Glomerular endothelial cell (primary cell): ENCODE measurements around the gene MAP2K6. TPM values are rescaled to one million over a fixed set of nuclear protein-coding genes. Genes with fewer than 3 reads are reported as not detected.

Source experiments
- DNase-seq: peaks from one replicate; pipeline ENCODE4 v3.0.0-alpha.2; 2011; ENCODE audit warnings: low read depth, low spot score; ENCODE audit errors: extremely low read depth
- total RNA-seq: library from RNA; depleted of rRNA; stranded (reverse); fragments of >200 nt; gene quantifications from 2 replicates; pipeline ENCODE4 v1.2.3, GENCODE V29; 2015

MAP2K6 gene
- total RNA-seq, 1 donor from 2014 or later = 8.8 TPM

DNA sequence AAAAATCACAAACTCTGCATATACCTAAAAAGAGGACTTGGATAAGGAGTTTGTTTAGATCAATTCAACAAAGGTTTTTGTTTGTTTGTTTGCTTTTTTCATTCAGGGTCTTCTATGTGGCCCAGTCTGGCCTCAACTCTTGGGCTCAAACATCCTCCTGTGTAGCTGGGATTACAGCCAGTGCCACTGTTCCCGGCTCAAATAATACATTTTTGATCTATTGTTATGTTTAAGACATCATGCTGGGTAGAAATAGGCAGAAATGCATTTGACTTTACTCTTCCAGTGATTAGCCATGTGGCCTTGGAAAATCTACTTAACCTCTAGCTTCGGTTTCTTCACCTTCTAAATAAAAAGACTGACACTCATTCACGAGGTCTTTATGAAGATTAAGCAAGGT, 11.5 kb downstream of the MAP2K6 start:
- DNase-seq = no peak

DNA sequence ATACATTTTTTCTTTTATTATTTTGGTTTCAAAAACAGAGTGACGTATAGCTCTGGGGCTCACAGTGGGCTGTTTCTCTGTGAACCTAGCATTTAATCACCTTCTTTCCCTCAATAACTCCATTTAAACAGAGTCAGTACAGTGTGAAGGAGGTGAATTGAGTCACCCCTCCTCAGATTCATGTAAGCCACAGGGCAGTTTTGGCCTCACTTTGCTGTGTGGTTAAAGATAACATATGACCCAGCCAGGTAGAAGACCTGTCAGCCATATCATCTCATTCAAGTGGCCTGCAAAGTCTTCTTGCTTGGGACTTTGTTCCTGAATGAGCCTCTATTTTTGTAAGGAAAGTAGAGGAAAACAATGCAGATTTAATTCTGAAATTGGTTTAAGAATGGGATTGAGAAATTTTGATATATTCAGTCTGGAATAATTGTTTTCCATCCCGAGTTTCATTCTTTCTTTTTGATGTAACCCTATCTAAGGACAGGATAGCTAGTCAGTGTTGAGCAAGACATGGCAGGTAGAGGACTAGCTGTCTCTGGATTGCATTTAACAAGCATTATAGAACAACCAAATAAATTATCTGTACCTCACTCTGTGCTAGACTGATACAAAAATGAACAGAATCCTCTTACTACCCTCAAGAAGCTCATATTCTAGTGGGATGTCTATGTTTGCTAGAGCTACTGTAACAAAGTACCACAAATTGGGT, 13.1 kb downstream of the MAP2K6 start:
- no peak for DNase-seq

DNA sequence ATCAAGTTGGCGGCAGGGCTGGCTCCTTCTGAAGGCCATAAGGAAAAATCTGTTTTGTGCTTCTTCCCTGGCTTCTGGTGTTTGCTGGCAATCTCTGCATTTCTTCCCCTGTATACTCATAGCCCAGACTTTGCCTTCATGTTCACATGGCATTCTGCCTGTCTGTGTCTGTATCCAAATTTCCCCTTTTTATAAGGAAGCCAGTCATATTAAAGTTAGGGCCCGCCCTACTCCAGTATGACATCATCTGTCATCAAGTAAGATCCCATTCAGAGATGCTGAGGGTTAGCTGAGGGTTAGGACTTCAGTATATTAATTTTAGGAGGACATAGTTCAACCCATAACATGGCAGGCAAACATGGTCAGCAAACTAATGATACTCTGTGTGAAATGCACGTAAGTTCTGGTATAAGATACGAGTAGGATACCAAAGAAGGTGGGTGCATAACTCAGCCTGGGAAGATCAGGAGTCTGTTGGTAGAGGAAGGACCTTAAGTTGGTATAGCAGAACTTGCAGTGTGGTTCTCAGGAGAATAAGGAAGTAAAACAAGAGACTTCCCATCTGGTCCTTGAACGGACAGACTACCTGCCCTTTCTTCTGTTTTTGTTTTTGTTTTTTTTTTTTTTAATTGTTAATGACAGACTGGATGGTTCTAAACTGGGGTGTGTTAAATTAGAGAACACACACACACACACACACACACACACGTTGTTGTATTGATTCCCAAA, 13.9 kb downstream of the MAP2K6 start:
- no peak for DNase-seq

DNA sequence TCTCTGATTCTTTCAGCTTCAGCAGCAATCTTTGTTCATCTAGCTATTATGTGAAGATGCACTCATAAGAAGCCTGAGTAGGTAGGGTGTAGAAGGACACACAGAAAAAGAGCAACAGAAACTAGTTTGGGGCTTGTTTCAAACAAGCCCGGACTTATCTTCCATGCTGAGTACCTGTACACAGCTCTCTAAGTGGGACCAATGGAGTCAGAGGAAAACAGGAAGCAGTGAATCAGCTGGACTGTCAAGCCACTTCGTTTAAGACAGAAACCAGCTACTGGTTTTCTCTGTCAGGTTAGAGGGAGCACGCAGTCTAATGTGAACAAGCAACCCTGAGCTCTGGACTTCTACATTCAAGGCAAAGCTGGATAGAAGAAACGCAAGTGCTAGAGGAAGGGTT, 16.0 kb downstream of the MAP2K6 start:
- no peak for DNase-seq

DNA sequence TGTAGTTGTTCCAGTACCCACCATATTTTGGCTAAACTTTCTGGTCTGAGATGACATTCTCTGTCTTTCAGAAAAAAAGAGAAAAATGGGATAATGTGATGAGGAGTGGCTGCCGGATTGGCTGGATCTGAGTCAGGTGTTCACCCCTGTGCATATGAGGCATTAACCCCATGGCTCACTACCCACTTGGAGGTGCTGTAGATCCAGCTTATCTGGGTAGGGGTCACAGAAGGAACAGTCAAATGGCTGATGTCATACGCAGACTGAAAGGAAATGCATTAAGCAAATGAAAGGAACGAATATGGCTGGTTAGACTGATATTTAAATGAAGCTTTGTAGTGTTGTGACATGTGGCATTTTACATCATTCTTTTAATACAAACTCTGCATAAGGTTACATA, 17.3 kb downstream of the MAP2K6 start:
- DNase-seq = no peak

DNA sequence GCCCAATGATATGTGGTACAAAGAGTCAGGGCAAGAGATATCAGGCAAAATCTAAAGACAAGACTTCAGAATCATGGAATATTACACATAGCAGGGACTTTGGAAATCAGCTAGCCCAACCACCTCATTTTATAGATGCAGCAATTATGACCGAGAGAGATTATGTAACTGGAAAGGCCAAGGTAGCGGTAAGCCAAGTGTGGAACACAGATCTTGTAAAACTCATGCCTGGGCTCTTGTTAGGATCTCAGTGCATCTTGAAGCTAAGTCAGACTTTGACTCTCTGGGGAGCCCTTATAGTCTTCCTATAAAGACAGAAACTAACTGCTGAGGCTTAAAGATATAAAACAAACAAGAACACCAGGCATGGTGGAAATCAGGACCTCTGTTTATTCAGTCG, 18.6 kb downstream of the MAP2K6 start:
- DNase-seq = no peak

DNA sequence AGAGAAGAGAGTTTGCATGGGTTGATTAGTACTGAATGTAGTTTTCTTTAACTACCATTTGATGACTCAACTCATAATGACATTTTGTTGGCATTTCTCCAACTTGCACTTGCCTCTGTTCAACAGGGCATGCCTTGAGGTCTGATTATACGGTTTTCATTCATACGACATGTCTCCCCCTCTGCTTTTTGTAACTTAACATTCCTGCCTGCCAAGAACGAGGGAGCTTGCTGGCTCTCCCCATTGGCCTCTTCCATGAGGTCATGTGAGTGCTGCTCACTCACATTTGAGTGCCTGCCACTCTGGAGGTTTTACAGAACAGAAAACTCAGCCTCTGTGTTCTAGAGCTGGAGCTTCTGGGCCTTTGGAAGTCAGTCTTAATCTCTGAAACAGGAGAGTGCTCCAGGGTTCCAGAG, 19.7 kb downstream of the MAP2K6 start:
- DNase-seq = no peak

DNA sequence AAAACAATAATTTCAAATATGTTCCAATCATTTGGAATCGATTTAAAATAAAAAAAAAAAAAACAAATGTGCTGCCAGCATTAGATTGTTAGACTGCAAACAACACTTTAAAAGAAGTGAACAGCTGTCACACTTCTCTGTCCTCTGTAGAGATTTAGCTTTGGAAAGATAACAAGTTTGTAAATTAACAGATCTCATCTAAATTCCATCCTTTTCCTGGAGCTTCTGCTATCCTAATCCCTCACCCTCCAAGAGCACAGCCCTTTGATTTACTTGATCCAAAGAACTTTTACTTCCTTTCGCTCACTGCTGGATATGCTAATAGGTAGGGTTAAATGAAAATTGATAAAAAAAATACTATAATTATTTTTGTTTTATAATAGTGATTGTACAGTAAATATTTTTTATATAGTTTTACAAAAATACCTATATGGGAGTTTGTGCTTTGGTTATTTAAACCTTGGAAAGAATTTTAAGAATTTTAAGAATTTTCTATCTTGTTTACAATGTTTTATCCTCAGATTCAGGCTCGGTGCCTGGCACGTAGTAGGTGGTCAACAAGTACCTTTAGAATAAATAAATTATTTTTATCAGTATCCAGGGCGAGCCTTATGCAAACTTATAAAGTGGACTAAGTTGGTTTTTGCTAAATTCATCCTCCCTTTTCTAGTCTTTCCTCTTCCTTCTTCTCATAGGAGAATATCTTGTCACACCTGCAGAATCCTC, 21.6 kb downstream of the MAP2K6 start:
- no peak for DNase-seq

DNA sequence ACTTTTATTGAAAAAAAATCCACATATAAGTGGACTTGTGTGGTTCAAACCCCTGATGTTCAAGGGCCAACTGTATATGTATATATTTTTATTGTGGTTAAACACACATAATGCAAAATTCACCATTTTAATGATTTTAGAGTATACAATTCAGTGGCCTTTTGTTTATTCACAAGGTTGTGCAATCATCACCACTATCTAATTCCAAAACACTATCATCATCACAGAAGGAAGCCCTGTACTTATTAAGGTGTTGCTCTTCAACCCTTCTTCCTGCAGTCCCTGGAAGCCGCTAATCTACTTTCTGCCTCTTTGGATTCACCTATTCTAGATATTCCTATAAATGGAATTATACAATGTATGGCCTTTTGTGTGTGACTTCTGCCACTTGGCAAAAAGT, 23.0 kb downstream of the MAP2K6 start:
- no peak for DNase-seq

DNA sequence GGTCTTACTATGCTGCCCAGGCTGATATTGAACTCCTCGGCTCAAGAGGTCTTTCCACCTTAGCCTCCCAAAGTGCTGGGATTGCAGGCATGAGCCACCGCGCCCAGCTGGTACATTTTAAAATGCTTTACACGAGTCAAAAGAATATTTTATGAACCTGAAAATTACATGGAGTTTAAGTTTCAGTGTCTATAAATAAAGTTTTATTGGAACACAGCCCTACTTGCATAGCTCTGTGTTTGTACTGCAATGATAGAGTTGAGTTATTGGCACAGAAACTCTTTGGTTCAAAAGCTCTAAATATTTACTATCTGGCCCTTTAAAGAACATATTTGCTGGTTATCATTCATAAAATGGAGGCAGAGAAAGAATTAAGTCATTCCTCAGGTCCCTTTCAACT, 24.3 kb downstream of the MAP2K6 start:
- DNase-seq = no peak

DNA sequence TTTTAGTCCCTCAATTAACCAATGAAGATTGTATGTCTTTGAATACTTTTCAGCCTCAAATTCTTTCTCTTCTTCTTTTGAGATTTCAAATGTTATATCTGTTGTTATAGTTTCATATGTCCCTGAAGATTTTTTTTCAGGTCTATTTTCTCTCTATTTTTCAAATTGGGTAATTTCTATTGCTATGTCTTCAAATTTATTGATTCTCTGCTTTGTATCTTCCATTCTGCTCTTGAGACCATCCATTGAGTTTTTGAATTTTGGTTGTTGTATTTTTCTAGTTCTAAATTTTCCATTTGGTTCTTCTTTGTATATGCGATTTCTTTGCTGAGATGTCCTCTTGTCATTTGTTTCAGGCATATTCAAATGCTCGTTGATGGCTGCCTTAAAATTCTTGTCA, 26.7 kb downstream of the MAP2K6 start:
- no peak for DNase-seq

DNA sequence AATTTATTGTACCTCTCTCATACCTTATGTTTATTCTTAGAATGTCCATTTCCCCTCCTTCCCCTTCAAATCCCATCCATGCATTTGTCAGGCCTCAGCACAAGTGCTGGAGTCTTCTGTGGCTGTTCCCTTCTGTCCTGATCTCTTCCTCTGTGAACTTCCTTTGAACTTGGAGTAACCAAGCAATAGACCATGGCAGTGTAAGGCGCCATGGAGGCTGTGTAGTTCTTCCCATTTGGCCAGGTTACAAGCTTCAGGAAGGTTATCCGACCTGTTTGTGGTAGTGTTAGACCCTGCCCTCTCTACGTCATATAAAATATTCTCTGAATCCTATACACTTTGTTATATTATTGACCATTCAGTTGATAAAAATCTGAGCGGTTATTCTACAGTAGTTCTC, 28.6 kb downstream of the MAP2K6 start:
- no peak for DNase-seq

DNA sequence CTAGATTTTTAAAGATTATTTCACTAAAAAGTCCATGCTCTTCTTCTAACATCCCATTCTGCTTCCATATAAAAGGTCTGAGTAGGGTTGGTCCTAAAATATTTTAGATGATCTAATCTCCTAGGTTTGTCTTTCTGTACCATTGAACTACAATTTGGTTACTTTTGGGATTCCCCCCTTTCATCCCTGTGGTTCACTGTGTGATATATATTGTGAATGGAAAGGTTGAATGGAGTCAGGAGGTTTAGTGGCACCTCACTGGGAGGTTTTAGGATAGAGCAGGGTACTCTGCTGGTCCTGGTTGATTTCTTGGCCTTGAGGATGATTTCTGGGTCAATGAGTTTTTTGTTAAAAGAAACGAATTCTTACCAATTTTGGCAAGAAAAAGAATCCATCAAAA, 29.5 kb downstream of the MAP2K6 start:
- DNase-seq = no peak

DNA sequence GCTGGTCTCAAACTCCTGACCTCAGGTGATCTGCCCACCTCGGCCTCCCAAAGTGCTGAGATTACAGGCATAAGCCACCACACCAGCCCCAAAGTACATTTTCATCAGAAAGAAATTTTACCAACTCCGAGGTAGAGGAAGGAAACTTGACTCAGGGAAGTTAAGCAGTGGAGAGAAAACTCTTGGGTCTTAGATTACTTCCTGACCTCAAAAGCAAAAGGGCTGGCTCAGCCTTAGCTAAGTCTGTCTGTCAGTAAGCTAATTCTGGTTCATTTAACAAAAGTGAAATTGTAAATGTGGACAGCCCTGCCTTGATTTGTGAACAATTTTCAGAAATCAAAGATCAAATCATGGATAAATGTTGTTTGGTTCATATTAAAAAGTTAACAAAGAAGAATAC, 30.6 kb downstream of the MAP2K6 start:
- no peak for DNase-seq

DNA sequence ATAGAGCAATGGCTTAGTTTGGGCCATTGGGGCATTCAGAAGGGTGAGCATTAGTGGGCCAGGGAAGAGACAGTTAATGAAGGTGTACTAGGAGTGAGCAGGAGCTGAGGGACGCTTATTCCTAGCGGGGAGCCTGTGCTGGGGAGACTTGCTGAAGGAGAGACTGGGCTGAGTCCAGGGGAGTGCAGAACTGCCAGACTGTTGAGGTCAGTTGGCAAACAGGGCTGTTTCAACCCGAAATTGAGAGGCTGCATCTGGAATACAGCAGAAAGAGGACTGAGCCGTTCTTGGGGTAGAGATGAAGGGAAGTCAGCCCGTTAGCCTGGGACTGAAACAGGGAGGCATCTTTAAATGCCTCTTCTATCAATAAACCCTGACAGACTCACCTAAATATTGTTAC, 33.2 kb downstream of the MAP2K6 start:
- no peak for DNase-seq

DNA sequence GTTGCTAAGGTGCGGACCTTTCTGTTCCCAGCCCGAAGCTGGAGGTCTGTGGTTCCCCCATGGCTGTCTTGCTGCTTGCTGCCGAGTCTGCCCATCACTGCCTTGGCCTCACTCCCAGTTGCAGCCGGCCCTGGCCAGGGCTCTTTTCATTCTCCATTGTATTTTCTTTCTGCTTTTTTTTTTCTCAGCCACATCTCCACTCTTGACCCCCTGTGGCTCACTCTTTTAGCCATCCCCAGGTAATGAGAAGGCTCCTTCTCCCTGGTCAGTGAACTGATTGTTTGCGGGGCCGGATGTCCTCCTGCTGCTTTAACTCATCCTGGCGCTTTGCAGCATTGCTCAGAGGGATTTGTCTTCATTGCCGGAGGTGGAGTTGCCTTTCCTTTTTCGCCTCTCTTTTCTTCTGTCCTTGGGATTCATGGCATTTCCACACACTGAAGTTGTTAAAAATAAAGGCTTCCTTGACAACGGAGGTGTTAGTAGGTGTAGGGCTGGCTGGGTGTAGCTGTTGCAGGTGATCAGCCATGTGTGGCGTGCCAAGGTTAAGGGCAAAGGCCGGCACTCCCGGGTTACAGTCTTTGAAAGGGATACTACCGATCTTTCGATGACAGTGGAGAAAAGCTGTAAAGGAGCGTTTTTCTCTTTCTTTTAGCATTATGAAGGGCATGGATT, 34.1 kb downstream of the MAP2K6 start:
- no peak for DNase-seq

DNA sequence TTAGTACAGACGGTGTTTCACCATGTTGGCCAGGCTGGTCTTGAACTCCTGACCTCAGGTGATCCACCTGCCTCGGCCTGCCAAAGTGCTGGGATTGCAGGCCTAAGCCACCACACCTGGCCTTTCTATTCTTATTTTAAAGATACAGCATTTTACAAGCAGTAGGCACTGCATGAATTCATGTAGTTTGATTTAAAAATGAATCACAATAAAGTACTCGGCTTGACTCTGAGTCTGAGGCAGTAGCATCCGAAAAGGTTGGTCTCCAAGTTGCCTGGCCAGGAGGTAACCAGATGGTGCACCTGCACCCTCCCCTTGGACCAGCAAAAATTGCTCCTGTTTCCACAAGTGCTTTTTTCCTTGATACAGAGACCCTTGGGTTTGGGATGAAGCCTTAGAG, 35.6 kb downstream of the MAP2K6 start:
- DNase-seq = no peak

DNA sequence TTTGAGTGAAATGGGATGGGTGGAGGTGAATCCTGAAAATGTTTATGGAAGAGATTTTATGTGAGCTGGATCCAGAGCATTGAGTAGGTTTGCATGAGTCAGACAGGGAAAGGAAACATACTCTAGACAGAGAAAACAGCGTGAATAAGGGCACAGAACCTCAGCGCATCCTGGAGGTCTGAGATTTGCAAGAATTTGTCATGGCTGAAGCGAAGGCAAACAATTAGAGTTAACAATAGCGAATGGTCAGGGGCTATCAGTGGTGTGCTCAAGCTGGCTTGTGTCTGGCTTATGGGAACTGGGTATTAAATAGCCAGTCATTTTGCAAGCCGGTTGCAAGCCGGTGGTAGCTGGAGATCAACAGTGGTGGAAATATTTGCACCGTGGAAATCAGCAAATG, 36.4 kb downstream of the MAP2K6 start:
- DNase-seq = peak; percentile 60

DNA sequence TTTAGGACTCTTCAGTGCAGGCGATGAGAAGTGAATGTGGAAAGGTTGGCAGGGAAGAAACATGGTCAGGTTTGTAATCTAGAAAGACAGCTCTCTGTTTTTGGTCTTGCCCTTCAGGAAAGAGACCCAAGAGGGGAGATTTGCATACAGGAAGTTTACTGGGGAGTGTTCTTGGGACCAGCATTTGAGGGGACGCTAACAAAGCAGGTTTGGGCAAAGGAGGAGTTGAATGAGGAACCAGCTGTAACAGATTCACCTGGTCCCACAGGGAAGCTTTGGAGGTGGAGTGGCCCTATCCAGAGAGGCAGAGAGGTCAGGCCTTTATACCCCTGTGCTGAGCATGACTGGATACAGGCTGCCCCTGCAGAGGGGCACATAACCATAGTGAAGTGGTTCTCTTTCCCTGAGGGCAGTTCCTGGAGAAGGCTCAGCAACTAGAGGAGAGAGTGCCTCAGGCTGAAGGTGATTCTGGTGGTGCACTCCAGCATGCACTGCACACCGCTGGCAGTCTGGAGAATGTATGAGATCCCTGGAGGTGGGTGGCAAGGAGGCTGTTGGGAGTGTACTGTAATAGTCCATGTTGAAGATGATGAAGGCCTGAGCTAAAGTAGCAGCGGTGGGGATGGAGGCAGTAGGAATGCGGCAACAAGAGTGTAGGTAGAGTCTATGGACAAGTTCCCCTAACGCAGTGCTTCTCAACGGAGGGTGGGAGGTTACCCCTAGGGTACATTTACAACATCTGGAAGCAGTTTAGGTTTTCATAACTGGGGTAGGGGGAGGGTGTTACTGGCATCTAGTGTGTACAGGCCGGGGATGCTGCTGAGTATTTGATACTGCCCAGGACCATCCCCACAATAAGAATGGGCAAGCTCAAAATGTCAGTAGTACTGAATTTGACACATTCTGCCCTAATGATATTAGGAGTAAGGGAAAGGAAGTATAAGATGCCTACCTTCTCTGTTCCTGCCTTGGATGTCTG, 37.2 kb downstream of the MAP2K6 start:
- DNase-seq = no peak

DNA sequence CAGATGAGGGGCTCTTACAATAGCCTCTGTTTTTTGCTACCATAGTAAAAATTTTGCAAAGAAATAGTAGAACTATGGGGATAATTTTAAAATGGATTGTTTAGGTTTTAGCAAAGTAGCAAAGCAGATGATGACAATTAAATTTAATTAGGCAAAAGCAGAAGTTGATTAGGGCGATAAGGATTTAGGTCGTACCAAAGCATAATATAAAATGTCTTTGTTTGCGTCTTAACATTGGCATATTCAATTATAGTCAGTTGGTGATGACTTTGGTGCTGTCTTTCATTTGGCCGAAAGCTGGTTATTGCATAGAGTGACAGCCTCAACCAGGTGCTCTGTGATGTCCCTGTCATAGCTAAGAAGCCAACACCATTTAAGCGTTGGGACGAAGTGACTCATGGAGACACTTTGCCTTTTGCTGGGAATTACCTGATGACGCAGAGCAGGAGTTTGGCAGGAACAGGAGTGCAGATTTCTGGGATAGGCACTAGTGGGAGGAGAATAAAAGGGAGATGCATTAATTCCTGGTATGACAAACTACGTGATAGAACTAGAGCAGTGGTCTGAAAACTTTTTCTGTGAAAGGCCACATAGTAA, 38.3 kb downstream of the MAP2K6 start:
- DNase-seq = no peak
